Hematopoietic multipotent progenitor cell treated with erythropoietin and hydrocortisone succinate and interleukin-3 and kit ligand, for 8 days (in vitro differentiated cells): ENCODE measurements around the gene DBT.

Experiments
- DNase-seq: peaks from one replicate; pipeline ENCODE4 v3.0.0-alpha.2; 2015

DBT gene

GRCh38 chr1:100184536-100184935 lies 65.1 kb downstream of the DBT start:
- DNase-seq: peak; percentile 57

DNA sequence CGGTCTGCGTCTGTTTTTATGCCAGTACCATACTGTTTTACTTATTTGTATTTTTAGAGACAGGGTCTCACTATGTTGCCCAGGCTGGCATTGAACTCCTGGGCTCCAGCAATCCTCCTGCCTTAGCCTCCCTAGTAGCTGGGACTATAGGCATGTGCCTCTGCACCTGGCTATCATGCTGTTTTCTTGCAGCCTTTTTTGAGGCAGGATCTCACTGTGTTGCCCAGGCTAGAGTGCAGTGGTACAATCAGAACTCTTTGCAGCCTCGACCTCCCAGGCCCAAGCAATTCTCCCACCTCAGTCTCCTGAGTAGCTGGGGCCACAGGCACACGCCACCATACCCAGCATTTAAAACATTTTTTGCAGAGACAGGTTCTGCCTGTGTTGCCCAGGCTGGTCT lies 66.3 kb downstream of the DBT start:
- no peak for DNase-seq

- DNase-seq: no peak
These were observed 71.5 kb downstream of the DBT start, which contains the start of gene LRRC39 for GRCh38 chr1:100178091-100178490. Gene LRRC39 (minus strand): TSS chr1:100178256. CDS start chr1:100168516, 9,740 bp downstream.

- no peak for DNase-seq
These were observed 72.2 kb downstream of the DBT start for GRCh38 chr1:100177295-100178041.

DNA sequence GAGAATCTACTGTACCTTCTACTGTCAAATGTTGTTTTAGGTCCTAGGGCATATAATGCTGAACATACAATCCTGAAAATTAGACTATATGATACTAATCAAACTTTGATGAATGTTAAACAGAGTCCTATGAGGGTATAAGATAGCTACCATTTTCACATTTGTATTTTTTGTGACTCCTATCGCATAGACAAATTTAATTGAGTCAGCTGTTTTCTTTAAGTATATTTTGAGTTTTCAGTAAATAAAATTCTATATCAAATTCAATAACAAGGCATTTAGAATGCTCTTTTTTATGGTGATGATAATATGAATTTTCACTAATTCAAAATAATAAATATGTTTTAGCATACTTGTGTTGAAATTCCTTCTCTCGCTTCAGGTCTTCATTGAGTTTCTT lies 81.6 kb downstream of the DBT start:
- DNase-seq: no peak

GRCh38 chr1:100164702-100165101 lies 84.9 kb downstream of the DBT start:
- DNase-seq: no peak

DNA sequence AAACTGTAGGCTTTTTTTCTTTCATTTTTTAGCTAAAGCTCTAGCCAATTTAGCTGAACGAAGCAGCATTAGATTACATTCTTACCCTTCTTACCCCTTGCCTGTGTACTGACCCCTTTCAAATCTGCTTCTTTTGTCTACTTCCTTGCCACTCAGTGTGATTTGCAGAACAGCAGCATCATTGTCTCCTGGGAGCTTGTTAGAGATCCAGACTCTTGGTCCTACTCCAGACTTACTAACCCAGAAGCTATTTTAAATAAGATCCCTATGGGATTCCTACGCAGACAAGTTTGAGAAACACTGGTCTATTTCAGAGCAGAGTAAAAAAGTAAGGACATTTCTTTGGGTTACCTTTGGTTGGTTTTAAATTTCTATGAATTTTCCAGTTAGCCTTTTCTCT lies 85.4 kb downstream of the DBT start:
- no peak for DNase-seq

- no peak for DNase-seq
These were observed 86.8 kb downstream of the DBT start for GRCh38 chr1:100162881-100163280.

DNA sequence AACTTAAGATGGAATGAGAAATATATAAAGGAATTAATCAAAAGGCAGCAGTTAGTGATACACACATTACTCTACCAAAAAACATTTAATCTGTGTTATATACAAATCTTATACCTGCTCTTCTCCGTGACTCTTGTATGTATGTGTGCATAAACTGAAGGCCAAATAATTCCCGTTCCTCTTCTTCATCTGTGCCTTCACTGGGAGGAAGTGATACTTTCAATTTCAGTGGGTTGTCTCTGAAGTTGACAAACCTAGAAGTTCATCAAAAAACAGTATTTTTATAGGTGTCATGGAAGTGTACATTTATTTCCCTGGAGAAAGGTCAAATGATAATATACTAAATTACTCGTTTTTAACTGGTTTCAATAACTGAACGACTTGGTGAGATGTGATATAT lies 97.4 kb downstream of the DBT start:
- no peak for DNase-seq

- DNase-seq: no peak
These were observed 98.0 kb downstream of the DBT start for GRCh38 chr1:100151679-100152078.

DNA sequence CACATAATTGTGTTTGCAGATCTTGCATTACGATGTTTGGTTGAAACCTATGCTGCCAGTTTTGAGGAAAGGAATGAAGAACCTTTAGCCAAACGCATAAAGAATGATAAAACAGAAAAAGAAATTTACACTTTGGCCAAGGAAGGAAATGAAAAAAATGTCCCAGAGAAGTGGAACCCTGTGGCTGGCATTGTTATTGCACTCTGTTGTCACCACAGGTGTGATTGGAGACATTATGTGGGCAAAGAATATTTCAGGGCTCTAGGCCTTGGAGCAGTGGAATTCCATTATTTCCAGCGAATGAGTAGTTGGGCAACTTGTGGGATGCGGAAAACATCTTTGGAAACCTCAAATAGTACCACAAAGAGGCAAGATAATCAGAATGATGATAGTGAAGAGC lies 101.8 kb downstream of the DBT start:
- no peak for DNase-seq

DNA sequence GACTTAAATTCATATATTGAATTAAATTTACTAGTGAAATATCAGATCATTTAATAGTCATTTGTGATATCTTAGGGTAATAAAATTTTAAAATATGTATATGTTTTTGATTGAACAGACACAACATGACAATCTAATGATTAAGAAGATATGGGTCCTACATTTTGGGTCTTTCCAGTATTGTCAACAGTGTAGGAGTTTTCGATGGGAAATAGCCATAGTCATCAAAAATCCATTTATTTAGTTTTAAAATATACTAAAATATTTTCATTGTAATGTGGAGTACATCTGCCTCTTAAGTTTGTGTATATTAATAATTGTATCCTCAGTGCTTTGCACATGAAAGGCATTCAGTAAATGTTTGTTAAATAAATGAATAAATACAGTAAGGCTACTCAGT lies 102.7 kb downstream of the DBT start:
- no peak for DNase-seq

DNA sequence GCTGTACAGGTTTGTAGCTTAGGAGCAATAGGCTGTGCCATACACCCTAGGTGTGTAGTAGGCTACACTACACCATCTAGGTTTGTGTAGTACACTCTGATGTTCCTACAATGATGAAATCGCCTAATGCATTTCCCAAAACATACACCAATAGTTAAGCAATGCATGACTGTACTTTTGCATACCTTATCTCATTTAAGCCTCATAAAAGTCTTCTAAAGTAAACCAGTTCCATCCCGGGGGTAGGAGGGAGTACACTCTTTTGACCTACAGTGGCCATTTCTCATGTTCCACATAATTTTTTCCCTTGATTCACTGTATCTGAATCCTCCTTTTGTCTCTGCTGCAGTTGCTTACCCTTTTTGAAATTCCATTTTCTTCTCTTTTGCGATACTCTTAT lies 104.5 kb downstream of the DBT start:
- no peak for DNase-seq

GRCh38 chr1:100142343-100142742 lies 107.3 kb downstream of the DBT start:
- DNase-seq: no peak

- no peak for DNase-seq
These were observed 108.4 kb downstream of the DBT start for GRCh38 chr1:100141192-100141591.

GRCh38 chr1:100137602-100138001 lies 112.0 kb downstream of the DBT start:
- DNase-seq: no peak
